Right atrium auricular region (tissue), 2 donors: Measurements from ENCODE around the gene MBNL2. TPM values are rescaled to one million over a fixed set of nuclear protein-coding genes. Genes with fewer than 3 reads are reported as not detected.

Source experiments
- DNase-seq: peaks from one replicate; pipeline ENCODE4 v3.0.0-alpha.2; 2019; ENCODE audit warnings: low spot score
- H3K27ac ChIP-seq, 2 donors: fragments of 200-600 bp; sonication (generic); 1 replicate in 1 of 2; 2 replicates in 1 of 2; pipeline ENCODE4 v1.5.1; 2016 to 2019
- H3K27me3 ChIP-seq, 2 donors: fragments of 200-600 bp; sonication (generic); one replicate each; pipeline versions ENCODE4 v1.5.1 to v1.6.0; 2017 to 2019
- H3K36me3 ChIP-seq: fragments of 200-600 bp; sonication (generic); one replicate; pipeline ENCODE4 v1.5.1; 2016
- H3K4me1 ChIP-seq, 2 donors: fragments of 200-600 bp; sonication (generic); one replicate each; pipeline versions ENCODE4 v1.5.1 to v1.6.0; 2017 to 2019
- H3K4me3 ChIP-seq, 2 donors: fragments of 200-600 bp; sonication (generic); 1 replicate in 1 of 2; 2 replicates in 1 of 2; pipeline ENCODE4 v1.5.1; 2017 to 2019; ENCODE audit warnings: mild to moderate bottlenecking in 1 of 2, moderate library complexity in 1 of 2
- H3K9me3 ChIP-seq, 2 donors: fragments of 200-600 bp; sonication (generic); one replicate each; pipeline ENCODE4 v1.5.1; 2019
- total RNA-seq, 2 donors: library from RNA; depleted of rRNA; stranded (reverse); fragments of >200 nt; gene quantifications; one replicate each; pipeline ENCODE4 v1.1.0, GENCODE V29; 2016
- TF ChIP-seq, protein P1 (sequence below), 2 donors: fragments of 200-600 bp; sonication (generic); IDR thresholded peaks; one replicate each; pipeline ENCODE4 v1.5.1; 2019; ENCODE audit warnings: antibody characterized with exemption in 2 of 2

The MBNL2 gene
- total RNA-seq, 2 donors from 2014 or later = 62.0 to 81.6 TPM

DNA sequence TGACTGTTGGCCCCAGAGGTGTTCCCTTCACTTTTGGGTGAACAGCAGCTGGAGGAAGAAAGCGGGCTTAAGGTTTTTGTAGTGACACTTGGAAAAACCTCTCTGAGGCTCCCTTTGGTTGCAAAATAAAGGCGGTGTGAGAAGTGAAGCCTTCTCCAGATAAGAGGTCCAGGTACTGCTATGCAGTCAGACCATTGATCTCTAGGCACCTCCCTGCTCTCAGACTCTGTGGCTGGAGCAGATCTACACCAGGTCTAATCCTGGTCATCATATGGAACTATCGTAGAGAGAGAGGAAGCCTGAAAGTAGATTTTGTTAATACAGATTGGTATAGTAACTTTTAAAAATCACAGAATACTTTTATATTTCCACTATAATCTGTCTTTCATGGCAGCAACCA is 47.5 kb downstream of the MBNL2 start:
- TF ChIP-seq, protein P1, sequence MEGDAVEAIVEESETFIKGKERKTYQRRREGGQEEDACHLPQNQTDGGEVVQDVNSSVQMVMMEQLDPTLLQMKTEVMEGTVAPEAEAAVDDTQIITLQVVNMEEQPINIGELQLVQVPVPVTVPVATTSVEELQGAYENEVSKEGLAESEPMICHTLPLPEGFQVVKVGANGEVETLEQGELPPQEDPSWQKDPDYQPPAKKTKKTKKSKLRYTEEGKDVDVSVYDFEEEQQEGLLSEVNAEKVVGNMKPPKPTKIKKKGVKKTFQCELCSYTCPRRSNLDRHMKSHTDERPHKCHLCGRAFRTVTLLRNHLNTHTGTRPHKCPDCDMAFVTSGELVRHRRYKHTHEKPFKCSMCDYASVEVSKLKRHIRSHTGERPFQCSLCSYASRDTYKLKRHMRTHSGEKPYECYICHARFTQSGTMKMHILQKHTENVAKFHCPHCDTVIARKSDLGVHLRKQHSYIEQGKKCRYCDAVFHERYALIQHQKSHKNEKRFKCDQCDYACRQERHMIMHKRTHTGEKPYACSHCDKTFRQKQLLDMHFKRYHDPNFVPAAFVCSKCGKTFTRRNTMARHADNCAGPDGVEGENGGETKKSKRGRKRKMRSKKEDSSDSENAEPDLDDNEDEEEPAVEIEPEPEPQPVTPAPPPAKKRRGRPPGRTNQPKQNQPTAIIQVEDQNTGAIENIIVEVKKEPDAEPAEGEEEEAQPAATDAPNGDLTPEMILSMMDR (IDR thresholded peaks at IDR 0.05) = no peak
- Histone ChIP-seq H3K4me1 (peaks cover 0 to 89% of the 10 kb centered on the region in 2 donors), H3K36me3 (no peaks in the 10 kb centered on the region), H3K27me3 (no peaks in the 10 kb centered on the region), H3K27ac (peak overlapping the region in 1 of 2 donors; percentile 24), H3K4me3 (no peak overlapping the region), H3K9me3 (no peaks in the 10 kb centered on the region)
- no peak for DNase-seq

DNA sequence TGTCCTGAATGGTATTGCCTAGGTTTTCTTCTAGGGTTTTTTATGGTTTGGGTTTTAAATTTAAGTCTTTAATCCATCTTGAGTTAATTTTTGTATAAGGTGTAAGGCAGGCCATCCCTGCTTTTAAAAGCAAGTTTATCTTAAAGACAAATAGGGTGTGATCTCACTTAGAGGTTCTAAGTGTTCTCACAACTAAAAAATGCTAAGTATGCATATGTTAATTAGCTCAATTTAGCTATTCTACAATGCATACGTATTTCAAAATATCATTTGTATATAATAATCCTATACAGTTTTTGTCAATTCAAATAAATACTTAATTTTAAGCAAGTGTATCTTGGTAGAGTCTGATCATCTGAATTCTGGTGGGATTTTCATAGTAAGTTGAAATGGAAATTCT is 50.4 kb downstream of the MBNL2 start:
- no peaks in the 10 kb centered on the region for H3K9me3 ChIP-seq
- H3K27ac ChIP-seq = no peak overlapping the region
- peaks cover 7% of the 10 kb centered on the region for H3K36me3 ChIP-seq
- DNase-seq = no peak
- H3K27me3 ChIP-seq = no peaks in the 10 kb centered on the region
- H3K4me1 ChIP-seq = peaks cover 0 to 89% of the 10 kb centered on the region in 2 donors
- TF ChIP-seq, protein P1 (IDR thresholded peaks at IDR 0.05) = no peak
- no peak overlapping the region for H3K4me3 ChIP-seq

DNA sequence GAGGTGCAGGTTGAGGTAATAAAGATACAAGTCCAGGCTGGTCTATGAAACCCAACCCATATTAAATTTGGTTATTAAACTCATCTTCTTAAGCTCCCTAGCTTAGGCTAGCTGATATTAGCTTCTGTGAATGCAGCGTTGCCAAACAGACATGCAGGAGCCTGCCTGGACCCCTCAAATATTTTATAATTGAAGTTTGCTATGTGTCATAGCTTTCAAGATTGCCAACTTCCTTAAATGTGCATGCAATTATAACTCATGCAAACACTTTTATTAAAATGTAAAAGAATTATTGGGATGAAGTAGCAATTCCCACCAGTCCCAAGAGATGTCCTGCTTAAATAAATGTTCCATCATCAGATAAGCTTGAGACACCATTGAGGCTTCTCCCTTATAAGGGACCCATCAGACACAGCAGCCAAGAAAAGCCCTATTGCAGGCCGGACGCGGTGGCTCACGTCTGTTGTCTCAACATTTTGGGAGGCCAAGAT is 51.3 kb downstream of the MBNL2 start:
- Histone ChIP-seq H3K4me1 (peaks cover 0 to 87% of the 10 kb centered on the region in 2 donors), H3K9me3 (no peaks in the 10 kb centered on the region), H3K36me3 (peaks cover 7% of the 10 kb centered on the region), H3K27me3 (no peaks in the 10 kb centered on the region), H3K4me3 (no peak overlapping the region), H3K27ac (peak overlapping the region in 1 of 2 donors; percentile 46)
- DNase-seq = no peak
- TF ChIP-seq, protein P1 (IDR thresholded peaks at IDR 0.05) = no peak

DNA sequence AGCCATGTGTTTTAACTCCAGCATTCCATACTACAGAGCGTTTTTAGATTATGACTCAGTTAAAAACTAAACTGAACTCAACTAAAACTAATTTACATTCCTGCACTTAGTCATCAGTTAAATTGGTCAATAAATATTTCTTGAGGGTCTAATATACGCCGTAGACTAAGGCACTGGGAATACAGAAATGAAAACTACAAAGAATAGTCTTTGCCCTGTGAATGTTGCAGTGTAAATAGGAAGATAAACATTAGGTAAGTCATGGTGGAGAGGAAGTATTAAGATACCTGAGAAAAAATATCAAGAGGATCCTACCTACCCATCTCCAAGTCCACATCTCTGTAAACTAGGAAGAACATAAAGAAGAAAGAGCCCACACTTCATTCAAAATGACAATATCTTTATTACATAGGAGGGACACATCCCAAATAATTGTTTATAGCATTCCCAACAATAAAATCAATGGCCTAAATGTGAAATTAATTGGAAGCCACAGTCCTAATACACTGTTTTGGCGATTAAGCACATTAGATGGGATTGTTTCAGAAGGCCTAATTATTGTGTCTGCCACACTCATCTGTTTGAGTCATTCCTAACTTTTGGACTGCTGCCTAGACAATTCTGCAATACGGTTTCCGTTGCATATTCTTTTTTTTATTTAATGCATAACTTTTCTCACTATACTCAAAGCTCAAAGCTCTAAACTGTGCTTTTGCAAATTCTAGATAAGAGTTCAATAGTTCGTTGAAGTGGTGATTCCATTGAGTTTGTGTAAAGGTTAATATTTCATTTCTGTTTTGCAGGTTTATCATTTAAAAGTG is 52.9 kb downstream of the MBNL2 start:
- TF ChIP-seq, protein P1 (IDR thresholded peaks at IDR 0.05) = no peak
- H3K27me3 ChIP-seq = no peaks in the 10 kb centered on the region
- no peak overlapping the region for H3K4me3 ChIP-seq
- no peak for DNase-seq
- H3K4me1 ChIP-seq = peaks cover 0 to 85% of the 10 kb centered on the region in 2 donors
- H3K36me3 ChIP-seq = peaks cover 7% of the 10 kb centered on the region
- H3K27ac ChIP-seq = peak overlapping the region; percentile 46 to 60
- no peaks in the 10 kb centered on the region for H3K9me3 ChIP-seq

DNA sequence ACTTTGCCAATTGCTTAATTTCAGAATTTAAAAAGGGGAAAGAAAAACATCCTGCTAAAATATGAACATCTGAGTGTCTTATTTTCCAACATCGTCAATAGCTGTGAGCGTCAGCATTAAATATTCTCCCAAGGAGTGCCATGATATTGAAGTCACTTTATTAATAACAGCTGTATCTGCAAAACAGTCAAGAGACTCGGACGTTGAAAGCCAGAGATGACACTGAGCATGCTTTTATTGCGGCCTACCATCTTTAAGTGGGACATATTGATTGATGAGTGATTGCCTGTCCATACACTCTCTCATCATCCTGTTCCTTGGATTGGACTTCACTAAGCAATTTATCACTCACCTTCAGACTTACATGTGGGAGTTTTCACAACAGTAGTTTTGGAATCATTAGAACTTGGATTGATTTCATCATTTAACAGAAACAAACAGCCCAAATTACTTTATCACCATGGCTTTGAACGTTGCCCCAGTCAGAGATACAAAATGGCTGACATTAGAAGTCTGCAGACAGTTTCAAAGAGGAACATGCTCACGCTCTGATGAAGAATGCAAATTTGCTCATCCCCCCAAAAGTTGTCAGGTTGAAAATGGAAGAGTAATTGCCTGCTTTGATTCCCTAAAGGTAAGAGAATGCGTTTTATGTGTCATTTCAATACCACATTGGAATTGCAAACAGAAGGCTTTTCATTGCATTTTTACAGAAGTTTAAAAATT is 53.8 kb downstream of the MBNL2 start:
- Histone ChIP-seq H3K36me3 (peaks cover 7% of the 10 kb centered on the region), H3K4me3 (no peak overlapping the region), H3K27ac (no peak overlapping the region), H3K4me1 (peaks cover 0 to 87% of the 10 kb centered on the region in 2 donors), H3K9me3 (no peaks in the 10 kb centered on the region), H3K27me3 (no peaks in the 10 kb centered on the region)
- DNase-seq = no peak
- TF ChIP-seq, protein P1 (IDR thresholded peaks at IDR 0.05) = no peak
